Measurements from ENCODE around the gene MAGI2. TPM values are rescaled to one million over a fixed set of nuclear protein-coding genes. Genes with fewer than 3 reads are reported as not detected.

The MAGI2 gene
- total and polyA plus RNA-seq, 2 of the 13 experiments (the other 11 are each of a cell fraction or from before 2014, with no cell fraction given) = 1.5 to 3.8 TPM

DNA sequence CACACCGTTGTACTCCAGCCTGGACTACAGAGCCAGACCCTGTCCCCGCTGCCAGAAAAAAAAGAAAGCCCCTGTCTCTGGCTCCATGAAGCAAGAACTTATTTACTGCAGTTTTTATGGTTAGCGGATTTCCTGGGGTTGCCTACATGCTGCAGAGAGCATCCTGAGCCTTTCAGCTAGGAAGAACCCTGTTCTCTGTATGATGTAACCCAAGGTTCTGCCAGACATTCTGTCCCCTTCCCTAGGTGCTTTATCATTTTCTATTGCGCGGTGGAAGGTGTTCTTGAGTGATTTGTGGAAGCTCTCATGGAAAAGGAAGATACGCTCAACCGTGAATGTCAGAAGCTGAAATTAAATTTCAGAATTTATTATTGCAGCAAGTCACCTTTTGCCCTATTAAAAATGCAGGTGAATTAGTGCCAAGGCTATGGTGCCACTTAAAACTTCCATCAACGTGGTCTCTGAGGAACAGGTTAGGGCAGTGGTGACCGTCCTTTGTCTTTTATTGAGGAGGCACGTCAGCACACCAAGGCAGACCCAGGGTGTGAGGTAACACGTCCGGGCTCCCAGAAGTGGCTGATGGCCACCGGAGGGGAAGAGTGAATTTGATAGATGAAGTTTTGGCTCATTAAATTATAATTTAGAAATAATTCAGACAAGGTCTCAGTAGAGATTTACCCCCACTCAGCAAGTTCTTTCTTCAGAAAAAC is 1381.8 kb downstream of the MAGI2 start:
- Histone ChIP-seq H3K36me3 (replicated peaks in 1 of 2; ENCODE audit: control insufficient read depth in 1 of 2, insufficient read depth in 2 of 2, low read length in 2 of 2) (no peaks in the 10 kb centered on the region), H2AFZ (ENCODE audit: low read length) (no peak overlapping the region), H3K79me2 (ENCODE audit: insufficient read depth, low read length) (no peaks in the 10 kb centered on the region), H3K9me3 (ENCODE audit: low read length) (no peaks in the 10 kb centered on the region), H3K4me1 (ENCODE audit: insufficient read depth, low read length) (no peaks in the 10 kb centered on the region), H3K27me3 (ENCODE audit: control insufficient read depth in 1 of 2, insufficient read depth in 2 of 2, low read length in 2 of 2) (no peaks in the 10 kb centered on the region; a peak in 1 of 5 replicates), H3K27ac (ENCODE audit: extremely low read length, insufficient read depth, low read length) (no peak overlapping the region), H3K9ac (ENCODE audit: insufficient read depth, low read depth, low read length) (no peak overlapping the region), H3K4me2 (ENCODE audit: low read depth, low read length) (no peak overlapping the region), H4K20me1 (ENCODE audit: insufficient read depth, low read length) (no peaks in the 10 kb centered on the region), H3K4me3 (replicated peaks in 1 of 3; ENCODE audit: insufficient read depth in 1 of 3, low read depth in 2 of 3, low read length in 3 of 3) (no peak overlapping the region)
- CTCF ChIA-PET (ENCODE audit: low intra/inter-chr PET ratio, low total read pairs) = no interaction called here
- in situ Hi-C loops (cut with HindIII; ENCODE audit: extremely low pct_ligation_motif_present, low pct_unique_long_range_greater_than_20kb) = no loop called here
- POLR2A ChIA-PET = no interaction called here
- ATAC-seq = no peak
- WGBS (ENCODE audit: low lambda C conversion rate) = 73% methylated on average over 11 of the region's 13 CpGs
- FAIRE-seq = no peak
- BruUV-seq (replicated peaks) = no TSS peak
- TF ChIP-seq SKI (IDR thresholded peaks at IDR 0.05; ENCODE audit: partially characterized antibody) (no peak), SALL2 (CRISPR knock-in tag; IDR thresholded peaks at IDR 0.05) (no peak), ATF7 (IDR thresholded peaks at IDR 0.05) (no peak), ATF7 (CRISPR knock-in tag; IDR thresholded peaks at IDR 0.05) (no peak), RELA (CRISPR knock-in tag; IDR thresholded peaks at IDR 0.05) (no peak), ZNF713 (CRISPR knock-in tag; IDR thresholded peaks at IDR 0.05) (no peak), ZNF781 (CRISPR knock-in tag; IDR thresholded peaks at IDR 0.05; ENCODE audit: borderline replicate concordance, not compliant biosample characterization) (no peak), ZNF776 (CRISPR knock-in tag; IDR thresholded peaks at IDR 0.05) (no peak), NR2C2 (CRISPR knock-in tag; IDR thresholded peaks at IDR 0.05; ENCODE audit: borderline replicate concordance) (no peak), ZNF264 (CRISPR knock-in tag; IDR thresholded peaks at IDR 0.05) (no peak)
- TF ChIP-seq, protein P1, sequence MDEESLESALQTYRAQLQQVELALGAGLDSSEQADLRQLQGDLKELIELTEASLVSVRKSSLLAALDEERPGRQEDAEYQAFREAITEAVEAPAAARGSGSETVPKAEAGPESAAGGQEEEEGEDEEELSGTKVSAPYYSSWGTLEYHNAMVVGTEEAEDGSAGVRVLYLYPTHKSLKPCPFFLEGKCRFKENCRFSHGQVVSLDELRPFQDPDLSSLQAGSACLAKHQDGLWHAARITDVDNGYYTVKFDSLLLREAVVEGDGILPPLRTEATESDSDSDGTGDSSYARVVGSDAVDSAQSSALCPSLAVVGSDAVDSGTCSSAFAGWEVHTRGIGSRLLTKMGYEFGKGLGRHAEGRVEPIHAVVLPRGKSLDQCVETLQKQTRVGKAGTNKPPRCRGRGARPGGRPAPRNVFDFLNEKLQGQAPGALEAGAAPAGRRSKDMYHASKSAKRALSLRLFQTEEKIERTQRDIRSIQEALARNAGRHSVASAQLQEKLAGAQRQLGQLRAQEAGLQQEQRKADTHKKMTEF (CRISPR knock-in tag; IDR thresholded peaks at IDR 0.05) = no peak
- TF ChIP-seq, protein P2, sequence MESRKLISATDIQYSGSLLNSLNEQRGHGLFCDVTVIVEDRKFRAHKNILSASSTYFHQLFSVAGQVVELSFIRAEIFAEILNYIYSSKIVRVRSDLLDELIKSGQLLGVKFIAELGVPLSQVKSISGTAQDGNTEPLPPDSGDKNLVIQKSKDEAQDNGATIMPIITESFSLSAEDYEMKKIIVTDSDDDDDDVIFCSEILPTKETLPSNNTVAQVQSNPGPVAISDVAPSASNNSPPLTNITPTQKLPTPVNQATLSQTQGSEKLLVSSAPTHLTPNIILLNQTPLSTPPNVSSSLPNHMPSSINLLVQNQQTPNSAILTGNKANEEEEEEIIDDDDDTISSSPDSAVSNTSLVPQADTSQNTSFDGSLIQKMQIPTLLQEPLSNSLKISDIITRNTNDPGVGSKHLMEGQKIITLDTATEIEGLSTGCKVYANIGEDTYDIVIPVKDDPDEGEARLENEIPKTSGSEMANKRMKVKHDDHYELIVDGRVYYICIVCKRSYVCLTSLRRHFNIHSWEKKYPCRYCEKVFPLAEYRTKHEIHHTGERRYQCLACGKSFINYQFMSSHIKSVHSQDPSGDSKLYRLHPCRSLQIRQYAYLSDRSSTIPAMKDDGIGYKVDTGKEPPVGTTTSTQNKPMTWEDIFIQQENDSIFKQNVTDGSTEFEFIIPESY (CRISPR knock-in tag; IDR thresholded peaks at IDR 0.05) = no peak
- TF ChIP-seq, protein P3, sequence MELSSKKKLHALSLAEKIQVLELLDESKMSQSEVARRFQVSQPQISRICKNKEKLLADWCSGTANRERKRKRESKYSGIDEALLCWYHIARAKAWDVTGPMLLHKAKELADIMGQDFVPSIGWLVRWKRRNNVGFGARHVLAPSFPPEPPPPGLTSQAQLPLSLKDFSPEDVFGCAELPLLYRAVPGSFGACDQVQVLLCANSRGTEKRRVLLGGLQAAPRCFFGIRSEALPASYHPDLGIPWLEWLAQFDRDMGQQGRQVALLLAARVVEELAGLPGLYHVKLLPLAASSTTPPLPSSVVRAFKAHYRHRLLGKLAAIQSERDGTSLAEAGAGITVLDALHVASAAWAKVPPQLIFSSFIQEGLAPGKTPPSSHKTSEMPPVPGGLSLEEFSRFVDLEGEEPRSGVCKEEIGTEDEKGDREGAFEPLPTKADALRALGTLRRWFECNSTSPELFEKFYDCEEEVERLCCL (CRISPR knock-in tag; IDR thresholded peaks at IDR 0.05; ENCODE audit: borderline replicate concordance) = no peak
- TF ChIP-seq, protein P4, sequence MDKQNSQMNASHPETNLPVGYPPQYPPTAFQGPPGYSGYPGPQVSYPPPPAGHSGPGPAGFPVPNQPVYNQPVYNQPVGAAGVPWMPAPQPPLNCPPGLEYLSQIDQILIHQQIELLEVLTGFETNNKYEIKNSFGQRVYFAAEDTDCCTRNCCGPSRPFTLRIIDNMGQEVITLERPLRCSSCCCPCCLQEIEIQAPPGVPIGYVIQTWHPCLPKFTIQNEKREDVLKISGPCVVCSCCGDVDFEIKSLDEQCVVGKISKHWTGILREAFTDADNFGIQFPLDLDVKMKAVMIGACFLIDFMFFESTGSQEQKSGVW (CRISPR knock-in tag; IDR thresholded peaks at IDR 0.05; ENCODE audit: borderline replicate concordance) = no peak
- TF ChIP-seq, protein P5, sequence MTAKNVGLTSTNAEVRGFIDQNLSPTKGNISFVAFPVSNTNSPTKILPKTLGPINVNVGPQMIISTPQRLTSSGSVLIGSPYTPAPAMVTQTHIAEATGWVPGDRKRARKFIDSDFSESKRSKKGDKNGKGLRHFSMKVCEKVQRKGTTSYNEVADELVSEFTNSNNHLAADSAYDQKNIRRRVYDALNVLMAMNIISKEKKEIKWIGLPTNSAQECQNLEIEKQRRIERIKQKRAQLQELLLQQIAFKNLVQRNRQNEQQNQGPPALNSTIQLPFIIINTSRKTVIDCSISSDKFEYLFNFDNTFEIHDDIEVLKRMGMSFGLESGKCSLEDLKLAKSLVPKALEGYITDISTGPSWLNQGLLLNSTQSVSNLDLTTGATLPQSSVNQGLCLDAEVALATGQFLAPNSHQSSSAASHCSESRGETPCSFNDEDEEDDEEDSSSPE (CRISPR knock-in tag; IDR thresholded peaks at IDR 0.05) = no peak
- intact Hi-C loops (cut with micrococcal nuclease; ENCODE audit: unreplicated experiment) = no loop called here
- DNase-seq (ENCODE audit: low spot score) = no peak
